ENCODE results near the gene CEACAM19.
"Not testable (repeated sequence)": the region's sequence is repeated elsewhere in the genome, so short reads cannot be mapped to it uniquely, and the experiment has no call there.

CEACAM19 gene

DNA sequence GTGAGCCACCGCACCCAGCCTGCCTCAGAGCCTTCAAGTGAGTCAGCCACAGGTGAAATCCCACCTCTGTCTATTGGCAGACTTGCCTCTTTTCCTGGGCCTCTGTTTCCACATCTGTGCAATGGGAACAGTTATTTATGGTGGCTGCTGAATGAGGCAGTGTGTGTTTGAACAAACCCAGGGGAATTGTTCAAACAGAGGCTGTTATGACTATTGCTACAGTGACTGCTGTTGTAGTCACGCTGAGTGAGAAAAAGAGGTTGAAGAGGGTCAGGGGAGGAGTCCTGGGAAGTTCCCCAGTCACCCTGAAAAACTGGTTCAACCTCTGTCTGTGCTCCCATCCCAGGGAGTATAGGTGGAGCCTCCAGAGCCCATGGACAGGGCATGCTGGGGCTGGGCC, at the start of gene CEACAM19:
Gene CEACAM19 (plus strand): TSS at position 83 of the 400 bp plus-strand sequence. CDS start 450 bp downstream, outside the sequence.
- no peaks in the 10 kb centered on the region for H3K4me1 Mint-ChIP-seq
- ATAC-seq (ENCODE audit: low read depth) (no peak), DNase-seq (ENCODE audit: low spot score in 2 of 2) (no peak)
- H3K27me3 Mint-ChIP-seq, result peaks cover 9% of the 10 kb centered on the region
- H3K9me3 Mint-ChIP-seq, result no peaks in the 10 kb centered on the region
- no peak within 1 kb of the TSS for H3K27ac Mint-ChIP-seq
- no peak within 1 kb of the TSS for H3K4me3 Mint-ChIP-seq
- H3K36me3 Mint-ChIP-seq, result no peaks in the 10 kb centered on the region

DNA sequence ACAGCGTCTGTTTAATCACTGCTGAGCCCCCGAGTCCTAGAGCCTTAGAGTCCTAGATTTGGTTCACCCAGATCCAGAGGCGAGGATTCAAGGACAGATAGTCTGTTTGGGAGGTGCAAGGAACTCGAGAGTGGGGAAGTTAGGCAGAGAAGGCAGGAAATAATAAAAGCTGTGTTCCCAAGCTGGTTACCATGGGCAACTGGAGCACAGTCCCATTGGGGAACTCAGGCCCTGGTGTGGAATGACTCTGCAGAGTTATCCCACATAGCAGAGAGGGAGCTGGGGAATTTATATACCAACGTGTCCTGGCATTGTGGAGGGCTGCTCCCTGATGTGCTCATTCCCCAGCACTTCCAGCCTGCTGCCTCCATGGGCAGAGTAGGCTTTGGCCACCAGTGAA, 48.2 kb upstream of the CEACAM19 start:
- Mint-ChIP-seq H3K36me3 (peaks cover 2% of the 10 kb centered on the region), H3K27me3 (peaks cover 12% of the 10 kb centered on the region), H3K4me3 (no peak overlapping the region), H3K9me3 (peaks cover 12% of the 10 kb centered on the region), H3K4me1 (no peaks in the 10 kb centered on the region), H3K27ac (no peak overlapping the region)
- no peak for DNase-seq (ENCODE audit: low spot score in 2 of 2)
- ATAC-seq (ENCODE audit: low read depth), result no peak

DNA sequence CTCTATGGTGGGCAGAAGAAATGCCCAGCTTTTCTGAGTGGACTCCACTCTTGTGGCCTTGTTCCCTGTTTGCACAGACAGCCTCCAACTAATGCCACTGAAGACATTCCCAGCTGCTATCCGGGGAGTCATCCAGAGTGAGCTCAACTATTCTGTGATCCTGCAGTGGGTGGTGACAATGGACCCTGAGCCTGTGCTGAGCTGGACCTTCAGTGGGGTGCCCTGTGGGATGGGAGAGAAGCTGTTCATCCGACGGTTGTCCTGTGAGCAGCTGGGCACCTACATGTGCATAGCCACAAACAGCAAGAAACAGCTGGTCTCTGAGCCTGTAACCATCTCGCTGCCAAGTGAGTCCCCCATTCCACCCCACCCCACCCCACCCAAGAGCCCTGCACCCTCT, 47.7 kb upstream of the CEACAM19 start:
- no peak for DNase-seq (ENCODE audit: low spot score in 2 of 2)
- Mint-ChIP-seq H3K4me3 (no peak overlapping the region), H3K9me3 (peaks cover 12% of the 10 kb centered on the region), H3K27ac (no peak overlapping the region), H3K27me3 (peaks cover 13% of the 10 kb centered on the region), H3K36me3 (peaks cover 2% of the 10 kb centered on the region), H3K4me1 (no peaks in the 10 kb centered on the region)
- ATAC-seq (ENCODE audit: low read depth), result no peak

GRCh38 chr19:44624840-44625354, 46.4 kb upstream of the CEACAM19 start:
- no peak for ATAC-seq (ENCODE audit: low read depth)
- no peak overlapping the region for H3K27ac Mint-ChIP-seq
- peaks cover 15% of the 10 kb centered on the region for H3K27me3 Mint-ChIP-seq
- H3K9me3 Mint-ChIP-seq, result peaks cover 13% of the 10 kb centered on the region
- DNase-seq (ENCODE audit: low spot score in 2 of 2), result no peak
- no peaks in the 10 kb centered on the region for H3K4me1 Mint-ChIP-seq
- peaks cover 4% of the 10 kb centered on the region for H3K36me3 Mint-ChIP-seq
- H3K4me3 Mint-ChIP-seq, result no peak overlapping the region

DNA sequence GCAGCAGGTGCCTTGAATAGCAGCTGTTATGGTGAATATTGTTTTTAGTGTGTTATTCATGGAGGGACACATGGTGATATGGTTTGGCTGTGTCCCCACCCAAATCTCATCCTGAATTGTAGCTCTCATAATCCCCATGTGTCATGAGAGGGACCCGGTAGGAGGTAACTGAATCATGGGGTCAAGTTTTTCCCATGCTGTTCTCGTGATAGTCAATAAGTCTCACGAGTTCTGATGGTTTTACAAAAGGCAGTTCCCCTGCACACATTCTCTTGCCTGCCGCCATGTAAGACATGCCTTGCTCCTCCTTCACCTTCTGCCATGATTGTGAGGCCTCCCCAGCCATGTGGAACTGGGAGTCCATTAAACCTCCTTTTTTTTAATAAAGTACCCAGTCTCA, 45.6 kb upstream of the CEACAM19 start:
- not testable (repeated sequence) for H3K4me1 Mint-ChIP-seq; ATAC-seq (ENCODE audit: low read depth); DNase-seq (ENCODE audit: low spot score in 2 of 2); H3K27ac Mint-ChIP-seq; H3K36me3 Mint-ChIP-seq; H3K4me3 Mint-ChIP-seq
- Mint-ChIP-seq H3K9me3 (peaks cover 11% of the 10 kb centered on the region), H3K27me3 (peaks cover 15% of the 10 kb centered on the region)

DNA sequence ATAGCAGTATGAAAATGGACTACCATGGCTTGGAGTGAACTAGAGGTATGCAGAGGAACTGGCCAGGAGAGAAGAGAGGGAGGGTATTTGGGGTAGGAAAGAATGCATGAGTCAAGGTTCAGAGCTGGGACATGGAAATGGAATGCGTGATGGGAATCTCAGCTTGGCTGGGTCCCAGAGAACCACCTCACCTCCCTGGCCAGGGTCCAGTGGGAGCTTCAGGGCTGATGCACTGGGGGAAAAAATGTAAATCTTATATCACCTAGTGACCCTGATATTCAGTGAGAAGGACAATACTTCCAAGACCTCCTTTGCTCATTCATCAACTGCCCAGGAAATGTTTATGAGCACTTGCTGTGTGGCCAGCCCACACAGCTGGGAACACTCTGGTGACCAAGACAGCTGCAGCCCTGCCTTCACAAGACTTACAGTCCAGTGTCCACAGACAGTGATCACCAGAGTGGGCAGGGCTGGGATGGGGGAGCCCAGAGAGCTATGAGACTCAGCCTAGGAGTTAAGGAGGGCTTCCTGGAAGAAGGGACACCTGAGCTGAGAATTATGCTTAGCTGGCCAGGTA, 45.1 kb upstream of the CEACAM19 start:
- DNase-seq (ENCODE audit: low spot score in 2 of 2) (no peak), ATAC-seq (ENCODE audit: low read depth) (no peak)
- peaks cover 11% of the 10 kb centered on the region for H3K9me3 Mint-ChIP-seq
- H3K27ac Mint-ChIP-seq, result no peak overlapping the region
- H3K36me3 Mint-ChIP-seq, result peaks cover 4% of the 10 kb centered on the region
- peaks cover 15% of the 10 kb centered on the region for H3K27me3 Mint-ChIP-seq
- H3K4me1 Mint-ChIP-seq, result no peaks in the 10 kb centered on the region
- H3K4me3 Mint-ChIP-seq, result no peak overlapping the region

GRCh38 chr19:44627631-44628030, 43.7 kb upstream of the CEACAM19 start:
- Mint-ChIP-seq H3K9me3 (peaks cover 11% of the 10 kb centered on the region), H3K4me1 (no peaks in the 10 kb centered on the region), H3K4me3 (no peak overlapping the region), H3K27me3 (peaks cover 12% of the 10 kb centered on the region), H3K36me3 (peaks cover 4% of the 10 kb centered on the region), H3K27ac (no peak overlapping the region)
- DNase-seq (ENCODE audit: low spot score in 2 of 2), result no peak
- no peak for ATAC-seq (ENCODE audit: low read depth)

GRCh38 chr19:44628793-44629192, 42.5 kb upstream of the CEACAM19 start:
- Mint-ChIP-seq H3K27me3 (peaks cover 8% of the 10 kb centered on the region), H3K27ac (no peak overlapping the region), H3K9me3 (peaks cover 7% of the 10 kb centered on the region), H3K36me3 (peaks cover 4% of the 10 kb centered on the region), H3K4me1 (no peaks in the 10 kb centered on the region), H3K4me3 (no peak overlapping the region)
- DNase-seq (ENCODE audit: low spot score in 2 of 2), result no peak
- no peak for ATAC-seq (ENCODE audit: low read depth)

- not testable (repeated sequence) for H3K36me3 Mint-ChIP-seq; H3K4me3 Mint-ChIP-seq; H3K9me3 Mint-ChIP-seq; H3K4me1 Mint-ChIP-seq; H3K27ac Mint-ChIP-seq; ATAC-seq (ENCODE audit: low read depth); DNase-seq (ENCODE audit: low spot score in 2 of 2)
- peaks cover 13% of the 10 kb centered on the region for H3K27me3 Mint-ChIP-seq
These were observed 39.7 kb upstream of the CEACAM19 start for GRCh38 chr19:44631611-44632010.

- H3K27ac Mint-ChIP-seq; H3K36me3 Mint-ChIP-seq; DNase-seq (ENCODE audit: low spot score in 2 of 2); H3K4me1 Mint-ChIP-seq; H3K9me3 Mint-ChIP-seq; H3K4me3 Mint-ChIP-seq; H3K27me3 Mint-ChIP-seq; ATAC-seq (ENCODE audit: low read depth): not testable (repeated sequence)
These were observed 37.2 kb upstream of the CEACAM19 start for GRCh38 chr19:44634058-44634457.

DNA sequence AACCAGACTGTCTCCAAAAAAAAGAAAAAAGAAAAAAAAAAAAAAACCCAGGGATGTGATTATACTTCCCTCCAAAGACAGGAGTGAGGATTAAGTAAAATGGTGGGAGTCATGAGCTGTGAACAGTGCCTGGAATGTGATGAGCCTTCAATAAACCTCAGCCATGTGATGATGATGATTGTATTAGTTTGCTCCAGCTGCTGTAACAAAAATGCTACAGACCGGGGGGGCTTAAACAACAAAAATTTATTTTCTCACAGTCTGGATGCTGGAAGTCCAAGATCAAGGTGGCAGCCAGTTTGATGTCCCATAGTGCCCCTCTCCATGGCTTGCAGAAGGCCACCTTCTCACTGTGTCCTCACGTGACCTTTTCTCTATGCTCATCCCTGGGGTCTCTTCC, 36.5 kb upstream of the CEACAM19 start:
- H3K27me3 Mint-ChIP-seq, result peaks cover 8% of the 10 kb centered on the region
- no peak overlapping the region for H3K4me3 Mint-ChIP-seq
- H3K9me3 Mint-ChIP-seq, result no peaks in the 10 kb centered on the region
- H3K27ac Mint-ChIP-seq, result no peak overlapping the region
- no peaks in the 10 kb centered on the region for H3K36me3 Mint-ChIP-seq
- no peaks in the 10 kb centered on the region for H3K4me1 Mint-ChIP-seq
- DNase-seq (ENCODE audit: low spot score in 2 of 2) (no peak), ATAC-seq (ENCODE audit: low read depth) (no peak)

DNA sequence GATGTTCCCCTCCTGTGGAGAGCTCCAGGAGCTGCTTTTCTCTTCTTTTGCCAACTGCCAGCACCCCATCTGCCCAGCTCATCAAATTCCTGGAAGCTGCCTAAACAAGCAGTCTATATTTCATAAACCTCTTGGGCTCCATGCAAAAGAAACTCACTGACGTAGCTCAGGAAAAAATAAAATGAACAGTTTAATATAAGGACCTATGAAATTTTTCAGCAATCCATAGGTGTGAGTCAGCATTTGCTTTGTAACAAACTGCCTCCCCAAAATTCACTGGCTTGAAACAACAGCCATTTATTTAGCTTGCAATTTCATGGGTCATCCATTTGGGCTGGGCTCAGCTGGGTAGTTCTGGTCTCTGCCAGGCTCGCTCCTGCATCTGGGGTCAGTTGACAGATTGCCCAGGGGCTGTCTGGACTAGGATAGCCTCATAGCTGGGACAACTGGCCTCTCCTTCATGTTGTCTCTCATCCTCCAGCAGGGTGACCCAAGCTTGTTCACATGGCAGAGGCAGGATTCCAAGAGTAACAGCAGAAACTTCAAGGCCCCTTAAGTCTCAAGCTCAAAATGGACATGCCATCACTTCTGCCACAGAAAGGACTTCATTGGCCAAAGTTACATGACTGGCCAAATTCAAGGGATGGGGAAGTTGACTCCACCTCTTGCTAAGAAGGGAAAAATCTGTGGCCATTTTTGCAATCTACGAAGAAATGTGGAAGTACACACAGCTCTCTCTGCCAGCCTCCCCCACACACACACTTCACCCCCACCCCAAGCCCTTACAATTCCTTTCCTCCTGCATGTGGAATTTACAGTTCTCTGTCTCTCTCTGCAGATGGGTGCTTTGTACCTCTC, 35.5 kb upstream of the CEACAM19 start:
- Mint-ChIP-seq H3K9me3 (no peaks in the 10 kb centered on the region), H3K27me3 (peaks cover 9% of the 10 kb centered on the region), H3K27ac (no peak overlapping the region), H3K36me3 (no peaks in the 10 kb centered on the region), H3K4me3 (no peak overlapping the region), H3K4me1 (no peaks in the 10 kb centered on the region)
- DNase-seq (ENCODE audit: low spot score in 2 of 2) (no peak), ATAC-seq (ENCODE audit: low read depth) (no peak)

- DNase-seq (ENCODE audit: low spot score in 2 of 2) (no peak), ATAC-seq (ENCODE audit: low read depth) (no peak)
- H3K27ac Mint-ChIP-seq, result no peak overlapping the region
- H3K27me3 Mint-ChIP-seq, result peaks cover 9% of the 10 kb centered on the region
- H3K4me1 Mint-ChIP-seq, result no peaks in the 10 kb centered on the region
- H3K9me3 Mint-ChIP-seq, result no peaks in the 10 kb centered on the region
- no peaks in the 10 kb centered on the region for H3K36me3 Mint-ChIP-seq
- no peak overlapping the region for H3K4me3 Mint-ChIP-seq
These were observed 34.6 kb upstream of the CEACAM19 start for GRCh38 chr19:44636439-44637389.

- no peak for DNase-seq (ENCODE audit: low spot score in 2 of 2)
- H3K9me3 Mint-ChIP-seq, result no peaks in the 10 kb centered on the region
These were observed 33.9 kb upstream of the CEACAM19 start for GRCh38 chr19:44637390-44637764.

More at GRCh38 chr19:44637390-44637764, 33.9 kb upstream of the CEACAM19 start:
- no peak overlapping the region for H3K4me3 Mint-ChIP-seq
- no peak for ATAC-seq (ENCODE audit: low read depth)
- H3K4me1 Mint-ChIP-seq, result no peaks in the 10 kb centered on the region
- peaks cover 9% of the 10 kb centered on the region for H3K27me3 Mint-ChIP-seq
- H3K36me3 Mint-ChIP-seq, result no peaks in the 10 kb centered on the region
- H3K27ac Mint-ChIP-seq, result no peak overlapping the region
